Left ventricle myocardium inferior (tissue), 1 donor: ENCODE results near the gene PARD3B. TPM values are rescaled to one million over a fixed set of nuclear protein-coding genes. Genes with fewer than 3 reads are reported as not detected.

Experiments
- DNase-seq: peaks from one replicate; pipeline ENCODE4 v3.0.0-alpha.2; 2020
- H3K27ac ChIP-seq: fragments of 200-600 bp; replicated peaks from 2 replicates; pipeline ENCODE4 v1.8.0; 2021
- H3K27me3 ChIP-seq: fragments of 200-600 bp; 2 replicates; pipeline ENCODE4 v1.8.0; 2021; ENCODE audit warnings: low read depth
- H3K36me3 ChIP-seq: fragments of 200-600 bp; 2 replicates; pipeline ENCODE4 v1.8.0; 2021
- H3K4me1 ChIP-seq: fragments of 200-600 bp; 2 replicates; pipeline ENCODE4 v1.8.0; 2021
- H3K4me3 ChIP-seq: fragments of 200-600 bp; 2 replicates; pipeline ENCODE4 v1.8.0; 2021; ENCODE audit warnings: mild to moderate bottlenecking, moderate library complexity
- H3K9me3 ChIP-seq: fragments of 200-600 bp; replicated peaks from 2 replicates; pipeline ENCODE4 v1.8.0; 2021
- intact Hi-C: fragments of 100-400 bp; cut with micrococcal nuclease; formaldehyde crosslinking; loops from one replicate; pipeline ENCODE4 v1.11.0; 2022
- total RNA-seq: library from RNA; stranded (reverse); fragmentation: NEBNext Ultra II Directional; extraction: Animal tissue kit (Norgen Biotek cat#: 25700); gene quantifications from one replicate; pipeline ENCODE4 v1.2.1, GENCODE V29; 2021
- TF ChIP-seq, protein P1 (sequence below): fragments of 200-600 bp; IDR thresholded peaks from 2 replicates; pipeline ENCODE4 v1.8.0; 2021; ENCODE audit warnings: antibody characterized with exemption, mild to moderate bottlenecking, borderline replicate concordance
- donor health status: DM: no; HTN: yes; CAD: no; lungs with severe emphysema.

PARD3B gene
- total RNA-seq, 1 donor from 2014 or later, result 9.1 TPM

- no peaks in the 10 kb centered on the region for H3K9me3 ChIP-seq
- H3K4me1 ChIP-seq, result no peaks in the 10 kb centered on the region
- H3K36me3 ChIP-seq, result no peaks in the 10 kb centered on the region
- H3K4me3 ChIP-seq, result no peak overlapping the region
- no peak overlapping the region for H3K27ac ChIP-seq
- no peaks in the 10 kb centered on the region for H3K27me3 ChIP-seq
- DNase-seq, result no peak
- TF ChIP-seq, protein P1, sequence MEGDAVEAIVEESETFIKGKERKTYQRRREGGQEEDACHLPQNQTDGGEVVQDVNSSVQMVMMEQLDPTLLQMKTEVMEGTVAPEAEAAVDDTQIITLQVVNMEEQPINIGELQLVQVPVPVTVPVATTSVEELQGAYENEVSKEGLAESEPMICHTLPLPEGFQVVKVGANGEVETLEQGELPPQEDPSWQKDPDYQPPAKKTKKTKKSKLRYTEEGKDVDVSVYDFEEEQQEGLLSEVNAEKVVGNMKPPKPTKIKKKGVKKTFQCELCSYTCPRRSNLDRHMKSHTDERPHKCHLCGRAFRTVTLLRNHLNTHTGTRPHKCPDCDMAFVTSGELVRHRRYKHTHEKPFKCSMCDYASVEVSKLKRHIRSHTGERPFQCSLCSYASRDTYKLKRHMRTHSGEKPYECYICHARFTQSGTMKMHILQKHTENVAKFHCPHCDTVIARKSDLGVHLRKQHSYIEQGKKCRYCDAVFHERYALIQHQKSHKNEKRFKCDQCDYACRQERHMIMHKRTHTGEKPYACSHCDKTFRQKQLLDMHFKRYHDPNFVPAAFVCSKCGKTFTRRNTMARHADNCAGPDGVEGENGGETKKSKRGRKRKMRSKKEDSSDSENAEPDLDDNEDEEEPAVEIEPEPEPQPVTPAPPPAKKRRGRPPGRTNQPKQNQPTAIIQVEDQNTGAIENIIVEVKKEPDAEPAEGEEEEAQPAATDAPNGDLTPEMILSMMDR, result no peak
- intact Hi-C loops, result no loop called here
Observed at GRCh38 chr2:205352094-205352493, 806.8 kb downstream of the PARD3B start.

DNA sequence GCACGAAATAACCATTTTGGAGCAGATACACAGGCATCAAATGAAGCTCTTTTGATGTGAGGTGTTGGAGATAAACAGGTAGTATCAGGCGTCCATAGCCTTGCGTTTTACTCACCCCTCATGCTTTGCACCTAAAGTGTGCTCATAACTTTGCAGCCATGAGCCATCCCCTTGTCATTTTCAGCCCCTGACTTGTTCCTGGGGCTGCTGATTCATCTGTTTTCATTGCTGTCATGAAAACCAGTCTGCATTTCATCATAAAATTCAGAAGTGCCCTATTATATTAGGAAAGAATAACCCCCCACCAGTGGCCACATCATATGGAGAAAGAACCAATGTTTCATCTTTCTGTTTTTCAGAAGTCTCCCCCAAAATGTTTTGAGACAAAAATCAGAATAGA, 807.3 kb downstream of the PARD3B start:
- TF ChIP-seq, protein P1, result no peak
- no peak overlapping the region for H3K27ac ChIP-seq
- H3K36me3 ChIP-seq, result no peaks in the 10 kb centered on the region
- no peaks in the 10 kb centered on the region for H3K27me3 ChIP-seq
- H3K9me3 ChIP-seq, result no peaks in the 10 kb centered on the region
- DNase-seq, result no peak
- intact Hi-C loops, result no loop called here
- no peaks in the 10 kb centered on the region for H3K4me1 ChIP-seq
- no peak overlapping the region for H3K4me3 ChIP-seq

DNA sequence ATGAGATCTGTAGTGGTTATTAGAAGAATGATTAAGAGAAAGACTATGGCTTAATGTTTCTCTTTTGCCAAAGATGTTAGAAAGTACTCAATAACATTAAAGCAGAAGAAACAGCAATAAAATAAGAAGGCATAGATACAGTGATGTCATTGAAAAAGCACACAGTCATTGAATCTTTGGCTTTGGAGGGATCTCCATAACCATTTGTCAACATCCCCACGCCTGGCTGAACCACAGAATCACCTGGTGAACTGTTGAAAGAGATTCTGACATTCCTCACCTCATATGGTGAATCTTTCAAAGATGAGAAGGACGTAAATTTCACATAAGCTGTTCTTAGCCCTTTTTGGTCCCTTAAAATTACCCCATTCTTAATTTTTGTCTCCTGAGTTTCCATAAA, 812.5 kb downstream of the PARD3B start:
- no peak for DNase-seq

DNA sequence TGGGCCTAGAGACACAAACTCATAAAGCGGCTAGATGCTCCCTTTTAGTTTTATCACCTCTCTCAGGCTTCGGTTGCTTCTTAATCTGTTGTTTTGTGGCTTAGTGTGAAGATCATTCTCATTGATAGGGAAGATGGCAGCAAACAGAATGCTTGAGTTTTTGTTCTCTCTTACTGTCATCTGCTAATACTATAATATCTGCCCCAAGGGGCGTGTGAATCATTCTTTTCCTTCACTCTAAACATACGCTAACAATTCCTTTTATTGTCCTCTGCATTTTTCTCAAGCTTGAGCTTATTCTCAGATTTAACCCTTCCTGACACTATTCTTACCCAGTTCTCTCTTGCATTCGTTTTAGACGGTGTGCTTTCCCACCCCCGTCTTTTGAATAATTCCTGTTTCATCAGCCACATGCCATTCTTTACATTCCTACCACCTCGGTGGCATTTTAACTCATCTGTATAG, 813.1 kb downstream of the PARD3B start:
- TF ChIP-seq, protein P1, result no peak
- intact Hi-C loops, result no loop called here
- Histone ChIP-seq H3K4me1 (no peaks in the 10 kb centered on the region), H3K36me3 (no peaks in the 10 kb centered on the region), H3K9me3 (no peaks in the 10 kb centered on the region), H3K27ac (no peak overlapping the region), H3K27me3 (no peaks in the 10 kb centered on the region), H3K4me3 (no peak overlapping the region)
- DNase-seq, result no peak

More for the DNA sequence above, 812.5 kb downstream of the PARD3B start:
- intact Hi-C loops, result no loop called here
- no peaks in the 10 kb centered on the region for H3K36me3 ChIP-seq
- H3K4me1 ChIP-seq, result no peaks in the 10 kb centered on the region
- TF ChIP-seq, protein P1, result no peak
- H3K27ac ChIP-seq, result no peak overlapping the region
- H3K27me3 ChIP-seq, result no peaks in the 10 kb centered on the region
- no peaks in the 10 kb centered on the region for H3K9me3 ChIP-seq
- no peak overlapping the region for H3K4me3 ChIP-seq

GRCh38 chr2:205361272-205361671, 816.0 kb downstream of the PARD3B start:
- TF ChIP-seq, protein P1, result no peak
- DNase-seq, result no peak
- no peaks in the 10 kb centered on the region for H3K4me1 ChIP-seq
- no peak overlapping the region for H3K27ac ChIP-seq
- H3K36me3 ChIP-seq, result no peaks in the 10 kb centered on the region
- intact Hi-C loops, result no loop called here
- no peak overlapping the region for H3K4me3 ChIP-seq
- no peaks in the 10 kb centered on the region for H3K27me3 ChIP-seq
- H3K9me3 ChIP-seq, result no peaks in the 10 kb centered on the region
